GM18511 (cell line): Measurements from ENCODE around the gene FXN.

Experiments used
- ATAC-seq: cut with Tn5 transposase; IDR thresholded peaks from one replicate; pipeline ENCODE4 v1.9.1; 2021; ENCODE audit warnings: mild to moderate bottlenecking, moderate library complexity; ENCODE audit not compliant: unreplicated experiment

FXN gene

GRCh38 chr9:69137311-69137710, 101.8 kb downstream of the FXN start:
- no peak for ATAC-seq

- no peak for ATAC-seq
These were observed 104.0 kb downstream of the FXN start for GRCh38 chr9:69139596-69139995.

GRCh38 chr9:69140123-69140735, 104.7 kb downstream of the FXN start:
- no peak for ATAC-seq

- no peak for ATAC-seq
These were observed 106.3 kb downstream of the FXN start for GRCh38 chr9:69141851-69142250.

- no peak for ATAC-seq
These were observed 107.7 kb downstream of the FXN start for GRCh38 chr9:69143291-69143690.

- ATAC-seq = no peak
These were observed 109.7 kb downstream of the FXN start for GRCh38 chr9:69145144-69145715.

- no peak for ATAC-seq
These were observed 111.7 kb downstream of the FXN start for GRCh38 chr9:69147041-69147834.

GRCh38 chr9:69149321-69149807, 113.8 kb downstream of the FXN start:
- ATAC-seq = no peak
